ENCODE data around the gene KLHL1. TPM values are rescaled to one million over a fixed set of nuclear protein-coding genes. Genes with fewer than 3 reads are reported as not detected.

KLHL1 gene
- polyA plus RNA-seq, 1 of the 3 experiments (the other 2 are of a cell fraction): not detected

DNA sequence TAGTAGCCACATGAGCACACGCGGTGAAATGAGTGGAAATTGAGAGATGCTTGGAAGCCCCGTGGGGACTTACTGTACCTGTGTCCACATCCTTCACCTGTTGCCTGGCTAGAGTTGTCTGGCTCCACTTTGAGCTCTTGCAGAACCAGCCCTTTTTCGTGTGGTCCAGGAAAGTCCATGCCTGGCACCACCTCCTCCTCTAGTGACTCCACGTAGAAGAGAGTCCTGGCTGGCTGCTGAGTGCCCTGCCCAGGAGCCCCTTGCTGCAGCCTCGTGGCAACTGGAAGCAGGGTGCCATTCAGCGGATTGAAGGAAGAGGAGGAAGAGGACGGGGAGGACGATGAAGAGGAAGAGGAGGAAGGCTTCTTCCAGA is 1.1 kb downstream of the KLHL1 start:
- H3K4me3 ChIP-seq (ENCODE audit: low read depth in 2 of 2, low read length in 1 of 2): peak overlapping the region in 1 of 2 experiments; percentile 26; a peak in 1 of 4 replicates
- H3K27me3 ChIP-seq (ENCODE audit: insufficient read depth): no peaks in the 10 kb centered on the region
- DNase-seq: peak; percentile 5
- 29% methylated on average over 8 of the region's 9 CpGs for WGBS (ENCODE audit: low lambda C conversion rate)
- H3K9me3 ChIP-seq: no peaks in the 10 kb centered on the region; the same call in 1 of the 2 replicates
- no peaks in the 10 kb centered on the region for H4K20me1 ChIP-seq (ENCODE audit: insufficient read depth)
- no peak overlapping the region for H3K9ac ChIP-seq
- H3K36me3 ChIP-seq (replicated peaks in 1 of 2; ENCODE audit: control insufficient read depth in 1 of 2, insufficient read depth in 2 of 2, low read length in 1 of 2): no peaks in the 10 kb centered on the region
- H3F3A ChIP-seq (replicated peaks; ENCODE audit: insufficient read depth): no peaks in the 10 kb centered on the region
- H3K79me2 ChIP-seq (ENCODE audit: insufficient read depth): no peaks in the 10 kb centered on the region
- no peak overlapping the region for H3K4me2 ChIP-seq
- POLR2A ChIA-PET: no interaction called here
- TF ChIP-seq, protein P1, sequence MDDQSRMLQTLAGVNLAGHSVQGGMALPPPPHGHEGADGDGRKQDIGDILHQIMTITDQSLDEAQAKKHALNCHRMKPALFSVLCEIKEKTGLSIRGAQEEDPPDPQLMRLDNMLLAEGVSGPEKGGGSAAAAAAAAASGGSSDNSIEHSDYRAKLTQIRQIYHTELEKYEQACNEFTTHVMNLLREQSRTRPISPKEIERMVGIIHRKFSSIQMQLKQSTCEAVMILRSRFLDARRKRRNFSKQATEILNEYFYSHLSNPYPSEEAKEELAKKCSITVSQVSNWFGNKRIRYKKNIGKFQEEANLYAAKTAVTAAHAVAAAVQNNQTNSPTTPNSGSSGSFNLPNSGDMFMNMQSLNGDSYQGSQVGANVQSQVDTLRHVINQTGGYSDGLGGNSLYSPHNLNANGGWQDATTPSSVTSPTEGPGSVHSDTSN (IDR thresholded peaks at IDR 0.05): no peak
- TF ChIP-seq RCOR1 (IDR thresholded peaks at IDR 0.05; ENCODE audit: low read length): no peak
- no peak for TF ChIP-seq YY1 (IDR thresholded peaks at IDR 0.05; ENCODE audit: low read depth)
- no peak for TF ChIP-seq POLR2AphosphoS5 (IDR thresholded peaks at IDR 0.05; ENCODE audit: low read depth, low read length)
- TF ChIP-seq TCF12 (IDR thresholded peaks at IDR 0.05): no peak
- TF ChIP-seq RFX5 (IDR thresholded peaks at IDR 0.05; ENCODE audit: low read length): no peak
- TF ChIP-seq, protein P2, sequence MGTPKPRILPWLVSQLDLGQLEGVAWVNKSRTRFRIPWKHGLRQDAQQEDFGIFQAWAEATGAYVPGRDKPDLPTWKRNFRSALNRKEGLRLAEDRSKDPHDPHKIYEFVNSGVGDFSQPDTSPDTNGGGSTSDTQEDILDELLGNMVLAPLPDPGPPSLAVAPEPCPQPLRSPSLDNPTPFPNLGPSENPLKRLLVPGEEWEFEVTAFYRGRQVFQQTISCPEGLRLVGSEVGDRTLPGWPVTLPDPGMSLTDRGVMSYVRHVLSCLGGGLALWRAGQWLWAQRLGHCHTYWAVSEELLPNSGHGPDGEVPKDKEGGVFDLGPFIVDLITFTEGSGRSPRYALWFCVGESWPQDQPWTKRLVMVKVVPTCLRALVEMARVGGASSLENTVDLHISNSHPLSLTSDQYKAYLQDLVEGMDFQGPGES (IDR thresholded peaks at IDR 0.05; ENCODE audit: low read depth, low read length): no peak
- TF ChIP-seq CHD2 (IDR thresholded peaks at IDR 0.05; ENCODE audit: low read length, partially characterized antibody): no peak
- TF ChIP-seq NRF1 (IDR thresholded peaks at IDR 0.05; ENCODE audit: low read depth, low read length): no peak
- TF ChIP-seq EZH2phosphoT487 (IDR thresholded peaks at IDR 0.05; ENCODE audit: borderline replicate concordance, low read depth): no peak
- TF ChIP-seq, protein P3, sequence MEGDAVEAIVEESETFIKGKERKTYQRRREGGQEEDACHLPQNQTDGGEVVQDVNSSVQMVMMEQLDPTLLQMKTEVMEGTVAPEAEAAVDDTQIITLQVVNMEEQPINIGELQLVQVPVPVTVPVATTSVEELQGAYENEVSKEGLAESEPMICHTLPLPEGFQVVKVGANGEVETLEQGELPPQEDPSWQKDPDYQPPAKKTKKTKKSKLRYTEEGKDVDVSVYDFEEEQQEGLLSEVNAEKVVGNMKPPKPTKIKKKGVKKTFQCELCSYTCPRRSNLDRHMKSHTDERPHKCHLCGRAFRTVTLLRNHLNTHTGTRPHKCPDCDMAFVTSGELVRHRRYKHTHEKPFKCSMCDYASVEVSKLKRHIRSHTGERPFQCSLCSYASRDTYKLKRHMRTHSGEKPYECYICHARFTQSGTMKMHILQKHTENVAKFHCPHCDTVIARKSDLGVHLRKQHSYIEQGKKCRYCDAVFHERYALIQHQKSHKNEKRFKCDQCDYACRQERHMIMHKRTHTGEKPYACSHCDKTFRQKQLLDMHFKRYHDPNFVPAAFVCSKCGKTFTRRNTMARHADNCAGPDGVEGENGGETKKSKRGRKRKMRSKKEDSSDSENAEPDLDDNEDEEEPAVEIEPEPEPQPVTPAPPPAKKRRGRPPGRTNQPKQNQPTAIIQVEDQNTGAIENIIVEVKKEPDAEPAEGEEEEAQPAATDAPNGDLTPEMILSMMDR (IDR thresholded peaks at IDR 0.05): no peak
- no peak for TF ChIP-seq GABPA (IDR thresholded peaks at IDR 0.05; ENCODE audit: low read depth)
- TF ChIP-seq JUND (IDR thresholded peaks at IDR 0.05): no peak
- no peak for TF ChIP-seq USF2 (IDR thresholded peaks at IDR 0.05; ENCODE audit: borderline replicate concordance, low read depth, low read length)
- no peak for TF ChIP-seq SIN3A (IDR thresholded peaks at IDR 0.05; ENCODE audit: borderline replicate concordance, low read depth, low read length)
- TF ChIP-seq MXI1 (IDR thresholded peaks at IDR 0.05; ENCODE audit: low read depth, low read length): no peak
- no peak for TF ChIP-seq TEAD4 (IDR thresholded peaks at IDR 0.05; ENCODE audit: borderline replicate concordance, insufficient read depth)
- no peak for TF ChIP-seq FOSL2 (IDR thresholded peaks at IDR 0.05; ENCODE audit: borderline replicate concordance, low read depth)
- no peaks in the 10 kb centered on the region for H3K9me2 ChIP-seq
- no peak overlapping the region for H2AFZ ChIP-seq (ENCODE audit: low read depth)
- H3K4me1 ChIP-seq (ENCODE audit: control insufficient read depth in 1 of 2, insufficient read depth in 2 of 2, low read depth in 1 of 2, low read length in 1 of 2): peaks cover 0 to 8% of the 10 kb centered on the region in 2 experiments; a peak in 2 of 4 replicates
- H3K27ac ChIP-seq (ENCODE audit: low read depth in 2 of 2, low read length in 1 of 2): no peak overlapping the region
- CTCF ChIA-PET: interaction anchor here (2.4 to 2.9 kb wide), 2 partner anchors 8 to 204 kb away, joined by 8 to 16 read pairs; no protein-coding TSS in a partner anchor
